RWPE2 (cell line): ENCODE data around the gene SHBG.

ENCODE experiments used
- ATAC-seq: fragments of 200-7000 bp; cut with Tn5 transposase; 3 replicates; pipeline ENCODE4 v1.9.1; 2021; ENCODE audit warnings: low read depth
- DNase-seq: peaks from one replicate; pipeline ENCODE4 v3.0.0-alpha.2; 2020; ENCODE audit warnings: low spot score
- H3K27ac ChIP-seq: fragments of 450-650 bp; 2 replicates; pipeline ENCODE4 v1.5.1; 2017; ENCODE audit warnings: mild to moderate bottlenecking; ENCODE audit not compliant: poor library complexity, severe bottlenecking
- H3K27me3 ChIP-seq: fragments of 250-450 bp; sonication (Bioruptor Pico); 2 replicates; pipeline ENCODE4 v1.5.1; 2021; ENCODE audit warnings: mild to moderate bottlenecking, moderate library complexity; ENCODE audit not compliant: insufficient read depth, poor library complexity, severe bottlenecking
- H3K36me3 ChIP-seq: fragments of 250-450 bp; sonication (Bioruptor Pico); 2 replicates; pipeline ENCODE4 v1.5.1; 2020; ENCODE audit warnings: low read depth, mild to moderate bottlenecking, moderate library complexity
- H3K4me1 ChIP-seq: fragments of 250-450 bp; sonication (Bioruptor Pico); 2 replicates; pipeline ENCODE4 v1.5.1; 2021; ENCODE audit warnings: mild to moderate bottlenecking, moderate library complexity; ENCODE audit not compliant: insufficient read depth, poor library complexity, severe bottlenecking
- H3K4me3 ChIP-seq: fragments of 250-450 bp; sonication (Bioruptor Pico); 2 replicates; pipeline ENCODE4 v1.5.1; 2021; ENCODE audit warnings: mild to moderate bottlenecking, moderate library complexity; ENCODE audit not compliant: severe bottlenecking
- H3K9me3 ChIP-seq: fragments of 250-450 bp; sonication (Bioruptor Pico); 2 replicates; pipeline ENCODE4 v1.5.1; 2021; ENCODE audit warnings: mild to moderate bottlenecking, moderate library complexity; ENCODE audit not compliant: severe bottlenecking
- CTCF ChIP-seq: fragments of 450-650 bp; IDR thresholded peaks from one replicate; pipeline ENCODE4 v1.5.1; 2017; ENCODE audit warnings: mild to moderate bottlenecking, moderate library complexity; ENCODE audit not compliant: poor library complexity, severe bottlenecking

SHBG gene

GRCh38 chr17:7629939-7630571 is at the start of gene SHBG:
Gene SHBG, plus strand, starts transcription at chr17:7630135. Its CDS starts 38 bp downstream, at chr17:7630173.
- DNase-seq (no peak), ATAC-seq (no peak)
- Histone ChIP-seq H3K36me3 (no peaks in the 10 kb centered on the region), H3K4me3 (no peak within 1 kb of the TSS), H3K27me3 (no peaks in the 10 kb centered on the region), H3K4me1 (no peaks in the 10 kb centered on the region), H3K27ac (no peak within 1 kb of the TSS), H3K9me3 (no peaks in the 10 kb centered on the region)
- no peak for TF ChIP-seq CTCF

- ATAC-seq, result no peak
- Histone ChIP-seq H3K4me1 (peaks cover 13% of the 10 kb centered on the region), H3K4me3 (no peak overlapping the region), H3K27me3 (no peaks in the 10 kb centered on the region), H3K27ac (peak overlapping the region; percentile 98), H3K36me3 (peaks cover 36% of the 10 kb centered on the region), H3K9me3 (no peaks in the 10 kb centered on the region)
- no peak for TF ChIP-seq CTCF
- DNase-seq, result peak; percentile 63
Measured at GRCh38 chr17:7580604-7581575, 49.0 kb upstream of the SHBG start.

GRCh38 chr17:7582396-7583252 is 47.3 kb upstream of the SHBG start:
- Histone ChIP-seq H3K27ac (peak overlapping the region; percentile 76), H3K4me1 (peaks cover 18% of the 10 kb centered on the region), H3K36me3 (peaks cover 31% of the 10 kb centered on the region), H3K9me3 (no peaks in the 10 kb centered on the region), H3K27me3 (no peaks in the 10 kb centered on the region), H3K4me3 (peak overlapping the region; percentile 61)
- no peak for TF ChIP-seq CTCF
- no peak for ATAC-seq
- DNase-seq, result peak; percentile 69

GRCh38 chr17:7583253-7584109 is 46.5 kb upstream of the SHBG start, which contains the start of gene MPDU1:
Gene MPDU1, plus strand, starts transcription at chr17:7583852. Its CDS starts 11 bp downstream, at chr17:7583863.
- H3K36me3 ChIP-seq, result peaks cover 29% of the 10 kb centered on the region
- DNase-seq, result peak; percentile 91
- H3K27me3 ChIP-seq, result no peaks in the 10 kb centered on the region
- peak; percentile 31 for ATAC-seq
- H3K4me3 ChIP-seq, result peak within 1 kb of the TSS; percentile 61
- H3K9me3 ChIP-seq, result no peaks in the 10 kb centered on the region
- peak within 1 kb of the TSS; percentile 76 for H3K27ac ChIP-seq
- peaks cover 18% of the 10 kb centered on the region for H3K4me1 ChIP-seq
- no peak for TF ChIP-seq CTCF
